NCI-H510A treated with DMSO at 0.1 percent for 48 hours (cell line): Measurements from ENCODE around the gene CADM1.
A peak's percentile ranks its signal among the peaks of the same experiment; 100 is the strongest.
"Not testable (repeated sequence)": the region's sequence is repeated elsewhere in the genome, so short reads cannot be mapped to it uniquely, and the experiment has no call there.

Experiments
- DNase-seq: peaks from one replicate; lab custom pipeline; 2025; lab: John Stamatoyannopoulos, UW

The CADM1 gene

GRCh38 chr11:115476463-115477286 is 27.5 kb downstream of the CADM1 start:
- peak; percentile 54 for DNase-seq

DNA sequence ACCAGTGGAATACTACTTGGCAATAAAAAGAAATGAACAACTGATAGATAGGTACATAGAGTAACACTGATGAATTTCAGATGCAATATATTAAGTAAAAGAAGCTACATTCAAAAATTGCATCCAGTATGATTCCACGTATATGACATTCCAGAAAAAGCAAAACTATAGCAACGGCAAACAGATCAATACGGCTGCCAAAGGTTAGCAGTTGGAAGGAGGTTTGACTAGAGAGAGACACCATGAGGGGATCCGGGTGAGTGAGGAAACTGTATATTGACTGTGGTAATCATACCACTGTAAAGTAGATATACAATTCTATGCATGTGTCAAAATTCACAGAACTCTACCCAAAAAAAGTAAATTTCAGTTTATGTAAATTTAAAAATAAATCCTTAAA is 28.7 kb downstream of the CADM1 start:
- no peak for DNase-seq

GRCh38 chr11:115474306-115474705 is 29.9 kb downstream of the CADM1 start:
- not testable (repeated sequence) for DNase-seq

- DNase-seq, result no peak
Observed at GRCh38 chr11:115473167-115473566, 31.0 kb downstream of the CADM1 start.

DNA sequence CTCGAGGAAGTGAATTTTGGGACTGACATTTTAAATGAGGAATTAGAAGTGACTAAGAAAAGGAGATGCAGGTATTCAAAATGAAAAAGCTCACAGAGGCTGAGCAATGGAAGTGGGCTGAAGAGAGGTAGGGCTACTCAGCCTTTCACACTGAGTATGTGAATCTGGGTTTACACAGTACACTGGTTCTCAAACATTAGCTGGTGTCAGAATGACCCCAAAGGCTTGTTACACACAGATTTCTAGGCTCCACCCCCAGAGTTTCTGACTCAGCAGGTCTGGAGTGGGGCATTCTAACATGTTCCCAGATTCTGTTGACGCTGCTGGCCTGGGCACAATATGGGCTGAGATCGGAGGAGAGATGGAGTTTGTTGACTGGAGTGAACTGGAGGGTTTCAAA is 32.8 kb downstream of the CADM1 start:
- no peak for DNase-seq

GRCh38 chr11:115470928-115471327 is 33.3 kb downstream of the CADM1 start:
- no peak for DNase-seq

GRCh38 chr11:115469361-115469760 is 34.9 kb downstream of the CADM1 start:
- DNase-seq, result no peak

GRCh38 chr11:115466122-115466521 is 38.1 kb downstream of the CADM1 start:
- no peak for DNase-seq

- no peak for DNase-seq
Observed at GRCh38 chr11:115464269-115464668, 39.9 kb downstream of the CADM1 start.

GRCh38 chr11:115463606-115464005 is 40.6 kb downstream of the CADM1 start:
- no peak for DNase-seq

GRCh38 chr11:115462757-115463156 is 41.5 kb downstream of the CADM1 start:
- no peak for DNase-seq

GRCh38 chr11:115462004-115462541 is 42.1 kb downstream of the CADM1 start:
- no peak for DNase-seq

- no peak for DNase-seq
Observed at GRCh38 chr11:115460512-115460911, 43.7 kb downstream of the CADM1 start.

GRCh38 chr11:115459563-115459962 is 44.7 kb downstream of the CADM1 start:
- no peak for DNase-seq

GRCh38 chr11:115458877-115459276 is 45.3 kb downstream of the CADM1 start:
- DNase-seq, result peak; percentile 35

DNA sequence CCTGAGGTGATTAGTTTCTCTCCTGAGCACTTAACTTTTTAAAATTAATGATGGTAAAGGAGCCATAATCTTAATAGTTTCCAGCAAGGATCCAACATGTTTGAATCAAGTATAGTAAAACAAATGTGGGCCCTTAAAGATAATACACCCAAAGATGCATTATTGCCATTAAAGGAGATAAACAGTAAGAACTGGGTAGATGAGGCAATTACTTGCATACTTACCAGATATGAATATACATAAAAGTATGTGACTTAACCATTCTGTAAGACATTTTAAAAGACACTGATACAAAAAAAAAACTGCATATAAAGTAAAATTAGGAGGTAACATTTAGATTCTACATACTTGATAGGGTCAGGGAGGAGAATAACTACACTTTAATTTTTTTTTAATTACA is 48.2 kb downstream of the CADM1 start:
- DNase-seq, result no peak

GRCh38 chr11:115455613-115456012 is 48.6 kb downstream of the CADM1 start:
- DNase-seq, result no peak

GRCh38 chr11:115454525-115454924 is 49.7 kb downstream of the CADM1 start:
- no peak for DNase-seq

DNA sequence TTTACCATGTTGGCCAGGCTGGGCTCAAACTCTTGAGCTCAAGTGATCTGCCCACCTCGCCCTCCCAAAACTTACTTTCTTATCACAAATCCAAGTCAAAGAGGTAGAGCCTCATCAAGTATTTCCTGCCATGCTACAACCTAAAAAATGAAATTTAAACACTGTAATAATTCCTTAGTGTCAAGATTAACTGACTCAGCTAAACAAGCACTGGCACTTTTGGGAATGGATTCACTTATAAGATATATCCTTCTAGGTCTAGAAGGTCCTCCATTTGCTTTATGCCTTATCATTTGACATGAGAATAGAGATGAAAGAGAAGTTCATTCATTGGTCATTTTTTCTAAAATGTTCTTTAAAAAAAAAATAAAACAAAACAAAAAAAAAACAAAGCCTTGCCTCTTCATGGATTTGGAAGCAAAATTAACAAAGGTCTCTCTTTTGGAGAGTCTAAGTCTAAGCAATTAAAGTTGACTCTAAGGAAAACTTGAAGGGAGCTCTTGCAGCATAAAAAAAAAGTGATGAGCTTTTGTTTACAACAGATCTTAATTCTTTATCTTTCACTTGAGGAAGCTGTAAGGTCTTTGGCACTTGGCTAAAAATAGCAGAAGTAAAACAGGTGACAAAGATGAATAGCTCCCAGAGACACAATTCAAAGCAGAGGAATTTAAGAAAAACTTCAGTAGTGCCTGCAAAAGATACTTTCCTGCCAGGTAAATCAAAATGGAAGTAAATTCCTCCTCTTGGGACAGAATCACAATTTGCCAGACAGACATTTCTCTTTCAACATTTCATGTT is 50.3 kb downstream of the CADM1 start:
- no peak for DNase-seq

- peak; percentile 59 for DNase-seq
Observed at GRCh38 chr11:115452241-115452640, 52.0 kb downstream of the CADM1 start.

DNA sequence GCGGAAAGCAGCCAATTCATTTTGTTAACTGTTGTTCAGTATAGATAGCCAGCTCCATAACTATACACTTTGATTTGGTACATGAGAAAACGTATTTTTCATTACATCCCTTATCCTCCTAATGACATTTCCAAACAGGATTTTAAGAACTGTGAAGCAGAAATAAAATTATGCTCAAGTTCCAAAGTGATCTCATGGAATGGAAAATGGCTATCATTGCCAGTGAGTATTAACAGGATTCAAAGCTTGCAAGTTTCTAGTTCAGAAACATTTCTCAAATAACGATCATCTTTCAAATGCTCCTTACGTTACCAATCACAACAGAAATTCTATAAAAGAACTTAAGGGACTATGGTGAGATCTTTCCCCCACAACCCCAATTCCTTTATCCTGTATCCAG is 53.7 kb downstream of the CADM1 start:
- DNase-seq, result no peak

GRCh38 chr11:115447273-115447864 is 56.8 kb downstream of the CADM1 start:
- DNase-seq, result no peak

GRCh38 chr11:115446214-115446613 is 58.0 kb downstream of the CADM1 start:
- DNase-seq, result no peak
